ENCODE results near the gene SERINC2. TPM values are rescaled to one million over a fixed set of nuclear protein-coding genes. Genes with fewer than 3 reads are reported as not detected.

SERINC2 gene
- total and polyA plus RNA-seq, 10 of the 15 experiments (the other 5 are each of a cell fraction or from before 2014, with no cell fraction given), result 0.02 to 9.4 (median 0.50) TPM

DNA sequence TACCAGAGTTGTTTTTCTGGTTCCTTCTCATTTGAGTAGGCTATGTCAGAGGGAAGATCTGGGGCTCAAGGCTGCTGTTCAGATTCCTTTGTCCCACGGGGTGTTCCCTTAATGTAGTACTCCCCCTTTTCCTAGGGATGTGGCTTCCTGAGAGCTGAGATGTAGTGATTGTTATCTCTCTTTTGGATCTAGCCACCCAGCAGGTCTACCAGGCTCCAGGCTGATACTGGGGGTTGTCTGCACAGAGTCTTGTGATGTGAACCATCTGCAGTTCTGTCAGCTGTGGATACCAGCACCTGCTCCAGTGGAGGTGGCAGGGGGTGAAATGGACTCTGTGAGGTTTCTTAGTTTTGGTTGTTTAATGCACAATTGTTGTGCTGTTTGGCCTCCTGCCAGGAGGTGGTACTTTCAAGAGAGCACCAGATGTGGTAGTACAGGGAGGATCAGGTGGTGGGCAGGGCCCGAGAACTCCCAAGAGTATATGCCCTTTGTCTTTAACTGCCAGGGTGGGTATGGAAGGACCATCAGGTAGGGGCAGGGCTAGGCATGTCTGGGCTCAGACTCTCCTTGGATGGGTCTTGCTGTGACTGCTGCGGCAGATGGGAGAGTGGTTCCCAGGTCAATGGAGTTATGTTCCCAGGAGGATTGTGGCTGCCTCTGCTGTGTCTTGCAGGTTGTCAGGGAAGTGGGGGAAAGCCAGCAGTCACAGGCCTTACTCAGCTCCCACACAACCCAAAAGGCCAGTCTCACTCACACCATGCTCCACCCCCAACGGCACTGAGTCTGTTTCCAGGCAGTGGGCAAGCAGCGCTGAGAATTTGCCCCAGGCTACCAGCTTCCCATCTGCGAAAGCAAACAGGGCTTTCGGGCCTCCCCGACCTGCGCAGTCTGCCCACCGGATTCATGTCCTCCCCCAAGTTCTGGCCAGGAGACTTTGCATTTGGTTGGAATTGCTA lies 64.2 kb downstream of the SERINC2 start (continued):
- TF ChIP-seq CHD1 (IDR thresholded peaks at IDR 0.05; ENCODE audit: low read depth, low read length), result no peak
- no peak for TF ChIP-seq ASH2L (IDR thresholded peaks at IDR 0.05; ENCODE audit: borderline replicate concordance, low read depth)
- TF ChIP-seq ESRRA (IDR thresholded peaks at IDR 0.05; ENCODE audit: low read length), result no peak
- TF ChIP-seq EGR1 (IDR thresholded peaks at IDR 0.05; ENCODE audit: borderline replicate concordance in 1 of 2, low read depth in 2 of 2, low read length in 2 of 2), result no peak
- TF ChIP-seq ZBED1 (IDR thresholded peaks at IDR 0.05; ENCODE audit: borderline replicate concordance), result no peak
- TF ChIP-seq POU2F2 (IDR thresholded peaks at IDR 0.05; ENCODE audit: borderline replicate concordance, low read depth, low read length), result no peak; the same call in 2 of the 3 replicates
- no peak for TF ChIP-seq ZNF274 (IDR thresholded peaks at IDR 0.05; ENCODE audit: insufficient read depth, insufficient read length)
- 0 out of 2 replicates have a peak, but pooled peaks have one; percentile 45 for TF ChIP-seq SMARCA5 (IDR thresholded peaks at IDR 0.05)
- TF ChIP-seq NFYB (IDR thresholded peaks at IDR 0.05; ENCODE audit: insufficient read depth, low read depth, low read length), result no peak
- TF ChIP-seq, protein P1, sequence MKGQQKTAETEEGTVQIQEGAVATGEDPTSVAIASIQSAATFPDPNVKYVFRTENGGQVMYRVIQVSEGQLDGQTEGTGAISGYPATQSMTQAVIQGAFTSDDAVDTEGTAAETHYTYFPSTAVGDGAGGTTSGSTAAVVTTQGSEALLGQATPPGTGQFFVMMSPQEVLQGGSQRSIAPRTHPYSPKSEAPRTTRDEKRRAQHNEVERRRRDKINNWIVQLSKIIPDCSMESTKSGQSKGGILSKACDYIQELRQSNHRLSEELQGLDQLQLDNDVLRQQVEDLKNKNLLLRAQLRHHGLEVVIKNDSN (IDR thresholded peaks at IDR 0.05; ENCODE audit: borderline replicate concordance, extremely low read length, insufficient read depth, low read depth, low read length), result no peak
- TF ChIP-seq, protein P2, sequence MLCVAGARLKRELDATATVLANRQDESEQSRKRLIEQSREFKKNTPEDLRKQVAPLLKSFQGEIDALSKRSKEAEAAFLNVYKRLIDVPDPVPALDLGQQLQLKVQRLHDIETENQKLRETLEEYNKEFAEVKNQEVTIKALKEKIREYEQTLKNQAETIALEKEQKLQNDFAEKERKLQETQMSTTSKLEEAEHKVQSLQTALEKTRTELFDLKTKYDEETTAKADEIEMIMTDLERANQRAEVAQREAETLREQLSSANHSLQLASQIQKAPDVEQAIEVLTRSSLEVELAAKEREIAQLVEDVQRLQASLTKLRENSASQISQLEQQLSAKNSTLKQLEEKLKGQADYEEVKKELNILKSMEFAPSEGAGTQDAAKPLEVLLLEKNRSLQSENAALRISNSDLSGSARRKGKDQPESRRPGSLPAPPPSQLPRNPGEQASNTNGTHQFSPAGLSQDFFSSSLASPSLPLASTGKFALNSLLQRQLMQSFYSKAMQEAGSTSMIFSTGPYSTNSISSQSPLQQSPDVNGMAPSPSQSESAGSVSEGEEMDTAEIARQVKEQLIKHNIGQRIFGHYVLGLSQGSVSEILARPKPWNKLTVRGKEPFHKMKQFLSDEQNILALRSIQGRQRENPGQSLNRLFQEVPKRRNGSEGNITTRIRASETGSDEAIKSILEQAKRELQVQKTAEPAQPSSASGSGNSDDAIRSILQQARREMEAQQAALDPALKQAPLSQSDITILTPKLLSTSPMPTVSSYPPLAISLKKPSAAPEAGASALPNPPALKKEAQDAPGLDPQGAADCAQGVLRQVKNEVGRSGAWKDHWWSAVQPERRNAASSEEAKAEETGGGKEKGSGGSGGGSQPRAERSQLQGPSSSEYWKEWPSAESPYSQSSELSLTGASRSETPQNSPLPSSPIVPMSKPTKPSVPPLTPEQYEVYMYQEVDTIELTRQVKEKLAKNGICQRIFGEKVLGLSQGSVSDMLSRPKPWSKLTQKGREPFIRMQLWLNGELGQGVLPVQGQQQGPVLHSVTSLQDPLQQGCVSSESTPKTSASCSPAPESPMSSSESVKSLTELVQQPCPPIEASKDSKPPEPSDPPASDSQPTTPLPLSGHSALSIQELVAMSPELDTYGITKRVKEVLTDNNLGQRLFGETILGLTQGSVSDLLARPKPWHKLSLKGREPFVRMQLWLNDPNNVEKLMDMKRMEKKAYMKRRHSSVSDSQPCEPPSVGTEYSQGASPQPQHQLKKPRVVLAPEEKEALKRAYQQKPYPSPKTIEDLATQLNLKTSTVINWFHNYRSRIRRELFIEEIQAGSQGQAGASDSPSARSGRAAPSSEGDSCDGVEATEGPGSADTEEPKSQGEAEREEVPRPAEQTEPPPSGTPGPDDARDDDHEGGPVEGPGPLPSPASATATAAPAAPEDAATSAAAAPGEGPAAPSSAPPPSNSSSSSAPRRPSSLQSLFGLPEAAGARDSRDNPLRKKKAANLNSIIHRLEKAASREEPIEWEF (IDR thresholded peaks at IDR 0.05; ENCODE audit: insufficient replicate concordance, low read depth, low read length), result peak; percentile 88
- TF ChIP-seq FOS (IDR thresholded peaks at IDR 0.05; ENCODE audit: borderline replicate concordance, extremely low read depth, insufficient read length), result no peak
- no peak for TF ChIP-seq SREBF2 (IDR thresholded peaks at IDR 0.05; ENCODE audit: low read length)
- TF ChIP-seq RFX5 (IDR thresholded peaks at IDR 0.05; ENCODE audit: low read depth, low read length), result no peak
- TF ChIP-seq, protein P3, sequence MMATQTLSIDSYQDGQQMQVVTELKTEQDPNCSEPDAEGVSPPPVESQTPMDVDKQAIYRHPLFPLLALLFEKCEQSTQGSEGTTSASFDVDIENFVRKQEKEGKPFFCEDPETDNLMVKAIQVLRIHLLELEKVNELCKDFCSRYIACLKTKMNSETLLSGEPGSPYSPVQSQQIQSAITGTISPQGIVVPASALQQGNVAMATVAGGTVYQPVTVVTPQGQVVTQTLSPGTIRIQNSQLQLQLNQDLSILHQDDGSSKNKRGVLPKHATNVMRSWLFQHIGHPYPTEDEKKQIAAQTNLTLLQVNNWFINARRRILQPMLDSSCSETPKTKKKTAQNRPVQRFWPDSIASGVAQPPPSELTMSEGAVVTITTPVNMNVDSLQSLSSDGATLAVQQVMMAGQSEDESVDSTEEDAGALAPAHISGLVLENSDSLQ (IDR thresholded peaks at IDR 0.05), result no peak
- TF ChIP-seq MEF2A (IDR thresholded peaks at IDR 0.05; ENCODE audit: insufficient read depth, low read depth, low read length), result no peak
- 0 out of 2 replicates have a peak, but pooled peaks have one; percentile 25 for TF ChIP-seq LARP7 (IDR thresholded peaks at IDR 0.05)
- TF ChIP-seq NFXL1 (IDR thresholded peaks at IDR 0.05; ENCODE audit: borderline replicate concordance), result no peak
- no peak for TF ChIP-seq POLR2A (IDR thresholded peaks at IDR 0.05; ENCODE audit: low read depth, low read length)
- TF ChIP-seq RCOR1 (conservative IDR thresholded peaks at IDR 0.05; ENCODE audit: low read depth, low read length), result no peak
- no peak for TF ChIP-seq CREB1 (IDR thresholded peaks at IDR 0.05; ENCODE audit: low read depth)
